Suppressor macrophage treated with lipopolysaccharide for 1 hour (primary cell): ENCODE data around the gene EHD2.
A peak's percentile ranks its signal among the peaks of the same experiment; 100 is the strongest.
"Not testable (repeated sequence)": the region's sequence is repeated elsewhere in the genome, so short reads cannot be mapped to it uniquely, and the experiment has no call there.

Experiments
- DNase-seq, 3 donors: peaks; one replicate each; pipeline ENCODE4 v3.0.0-alpha.2; 2020 to 2022

Gene EHD2

DNA sequence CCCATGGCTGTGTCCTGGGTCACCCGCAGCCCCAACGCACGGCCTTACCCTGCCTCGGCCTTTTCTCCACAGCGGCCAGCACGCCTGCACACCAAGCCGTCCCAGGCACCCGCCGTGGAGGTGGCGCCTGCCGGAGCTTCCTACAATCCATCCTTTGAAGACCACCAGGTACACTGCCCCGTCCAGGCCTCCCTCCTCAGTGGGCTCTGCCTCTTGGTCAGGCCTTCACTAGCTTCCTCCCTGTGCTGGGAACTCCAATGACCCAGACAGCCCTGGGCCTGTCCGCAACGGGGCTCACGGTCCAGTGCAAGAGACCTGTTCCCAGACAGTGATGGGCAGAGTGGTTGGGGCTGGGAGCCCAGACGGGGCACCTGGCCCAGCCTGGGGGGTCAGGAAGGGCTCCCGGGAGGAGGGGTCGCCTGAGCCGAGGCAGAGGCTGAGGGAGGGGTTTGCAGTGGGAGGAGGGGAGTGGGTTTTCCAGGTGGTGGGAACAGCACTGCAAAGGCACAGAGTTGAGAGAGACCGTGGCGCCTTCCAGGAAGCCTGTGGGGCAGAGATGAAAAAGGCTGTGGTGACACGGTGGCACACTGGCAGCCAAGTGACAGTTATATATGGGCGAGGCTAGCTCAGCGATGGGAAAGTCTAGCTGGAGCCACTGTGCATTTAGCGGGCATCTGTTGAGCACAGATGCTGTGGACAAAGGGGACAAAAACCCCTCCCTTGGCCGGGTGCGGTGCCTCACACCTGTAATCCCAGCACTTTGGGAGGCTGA lies 39.4 kb downstream of the EHD2 start:
- DNase-seq: no peak

DNA sequence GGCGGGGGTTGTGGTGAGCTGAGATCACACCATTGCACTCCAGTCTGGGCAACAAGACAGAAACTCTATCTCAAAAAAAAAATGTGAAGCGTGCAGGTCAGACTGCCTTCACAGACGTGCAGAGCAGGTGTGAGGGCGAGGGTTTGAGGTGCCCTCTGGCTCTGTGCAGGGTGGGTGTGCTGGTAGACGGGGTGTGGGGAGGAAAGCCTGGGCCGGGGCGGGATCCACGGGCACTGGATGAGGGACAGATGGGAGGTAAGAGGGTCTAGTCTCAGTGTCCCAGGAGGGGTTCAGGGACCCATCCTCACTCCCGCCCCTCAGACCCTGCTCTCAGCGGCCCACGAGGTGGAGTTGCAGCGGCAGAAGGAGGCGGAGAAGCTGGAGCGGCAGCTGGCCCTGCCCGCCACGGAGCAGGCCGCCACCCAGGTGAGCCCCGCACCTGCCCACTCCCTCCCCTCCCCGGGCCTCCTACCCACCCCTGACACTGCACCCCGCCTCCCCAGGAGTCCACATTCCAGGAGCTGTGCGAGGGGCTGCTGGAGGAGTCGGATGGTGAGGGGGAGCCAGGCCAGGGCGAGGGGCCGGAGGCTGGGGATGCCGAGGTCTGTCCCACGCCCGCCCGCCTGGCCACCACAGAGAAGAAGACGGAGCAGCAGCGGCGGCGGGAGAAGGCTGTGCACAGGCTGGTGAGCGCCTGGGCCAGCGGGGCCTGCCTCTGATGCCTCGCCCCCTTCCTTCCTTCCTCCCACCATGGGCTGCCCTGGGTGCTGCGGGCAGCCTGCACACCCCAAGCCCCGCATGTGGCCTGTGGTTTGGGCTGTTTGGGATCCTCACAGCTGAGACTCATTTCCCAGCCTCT lies 41.2 kb downstream of the EHD2 start:
- no peak for DNase-seq

DNA sequence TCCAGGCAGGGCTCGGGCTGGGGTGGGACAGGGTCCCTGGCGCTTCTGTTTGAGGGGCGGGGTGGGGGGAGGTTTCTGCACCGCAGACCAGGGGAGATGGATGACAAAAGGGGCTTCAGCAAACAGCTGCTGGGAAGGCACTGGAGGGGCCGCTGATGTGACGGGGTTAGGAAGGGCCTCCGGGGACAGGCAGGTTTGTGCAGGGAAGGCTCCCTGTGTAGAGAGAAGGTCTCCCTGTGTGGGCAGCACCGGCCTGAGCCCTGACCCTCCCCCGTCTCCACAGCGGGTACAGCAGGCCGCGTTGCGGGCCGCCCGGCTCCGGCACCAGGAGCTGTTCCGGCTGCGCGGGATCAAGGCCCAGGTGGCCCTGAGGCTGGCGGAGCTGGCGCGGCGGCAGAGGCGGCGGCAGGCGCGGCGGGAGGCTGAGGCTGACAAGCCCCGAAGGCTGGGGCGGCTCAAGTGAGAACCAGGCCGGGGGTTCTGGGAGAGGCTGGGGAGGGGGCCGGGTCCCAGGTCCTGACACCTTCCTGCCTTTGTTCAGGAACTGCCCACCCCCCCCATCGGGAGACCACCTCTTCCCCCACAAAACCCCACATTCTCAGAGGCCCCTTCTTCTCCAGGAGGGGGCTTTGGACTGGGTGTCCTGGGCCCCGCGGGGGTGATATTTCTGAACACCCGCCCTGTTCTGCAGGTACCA lies 42.0 kb downstream of the EHD2 start:
- no peak for DNase-seq

DNA sequence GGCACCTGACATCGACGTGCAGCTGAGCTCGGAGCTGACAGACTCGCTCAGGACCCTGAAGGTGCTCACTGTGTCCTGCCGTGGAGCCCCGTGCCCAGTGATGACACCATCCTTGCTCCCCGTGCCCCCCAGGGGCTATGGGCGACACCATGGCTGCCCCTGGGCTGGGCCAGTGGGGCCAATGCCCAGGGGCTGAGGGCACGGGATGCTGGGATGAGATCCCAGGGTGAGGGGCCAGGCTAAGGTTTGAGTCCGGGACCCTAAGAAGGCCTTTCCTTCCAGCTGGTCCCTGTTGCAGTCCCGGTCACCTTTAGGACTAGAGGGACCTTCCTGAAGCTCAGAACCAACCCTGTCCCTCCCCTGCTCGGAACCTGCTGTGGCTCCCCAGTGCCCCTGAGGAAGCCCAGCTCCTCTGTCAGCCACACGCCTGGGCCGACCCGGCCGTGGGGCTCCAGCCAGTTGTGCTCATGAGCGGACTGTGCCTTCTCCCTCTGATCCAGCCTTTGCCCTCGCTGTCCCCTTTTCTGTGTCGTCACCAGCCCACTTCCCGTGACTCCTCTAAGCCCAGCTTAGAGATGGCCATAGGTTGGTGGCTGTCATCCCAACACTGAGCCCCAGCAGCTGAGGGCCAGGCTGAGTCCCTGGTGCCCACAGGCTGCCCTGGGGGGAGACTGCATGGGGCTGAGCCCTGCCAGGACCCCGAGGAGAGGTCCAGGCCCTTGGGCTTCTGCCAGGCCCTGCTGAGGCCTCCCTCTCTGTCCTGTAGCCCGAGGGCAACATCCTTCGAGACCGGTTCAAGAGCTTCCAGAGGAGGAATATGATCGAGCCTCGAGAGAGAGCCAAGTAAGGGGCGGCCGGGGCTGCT lies 42.8 kb downstream of the EHD2 start:
- no peak for DNase-seq

DNA sequence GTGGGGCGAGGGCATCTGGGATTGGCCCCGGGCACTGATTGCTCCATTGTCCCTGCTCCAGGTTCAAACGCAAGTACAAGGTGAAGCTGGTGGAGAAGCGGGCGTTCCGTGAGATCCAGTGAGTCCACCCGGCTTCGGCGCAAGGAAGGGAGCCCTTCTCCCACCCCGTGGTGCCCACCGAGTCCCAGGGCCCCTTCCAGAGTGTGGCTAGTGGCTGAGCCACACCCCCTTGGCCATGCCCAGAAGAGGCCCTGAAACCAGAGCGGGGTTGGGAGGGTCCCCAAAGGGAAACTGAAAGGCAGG lies 43.4 kb downstream of the EHD2 start:
- DNase-seq: no peak

DNA sequence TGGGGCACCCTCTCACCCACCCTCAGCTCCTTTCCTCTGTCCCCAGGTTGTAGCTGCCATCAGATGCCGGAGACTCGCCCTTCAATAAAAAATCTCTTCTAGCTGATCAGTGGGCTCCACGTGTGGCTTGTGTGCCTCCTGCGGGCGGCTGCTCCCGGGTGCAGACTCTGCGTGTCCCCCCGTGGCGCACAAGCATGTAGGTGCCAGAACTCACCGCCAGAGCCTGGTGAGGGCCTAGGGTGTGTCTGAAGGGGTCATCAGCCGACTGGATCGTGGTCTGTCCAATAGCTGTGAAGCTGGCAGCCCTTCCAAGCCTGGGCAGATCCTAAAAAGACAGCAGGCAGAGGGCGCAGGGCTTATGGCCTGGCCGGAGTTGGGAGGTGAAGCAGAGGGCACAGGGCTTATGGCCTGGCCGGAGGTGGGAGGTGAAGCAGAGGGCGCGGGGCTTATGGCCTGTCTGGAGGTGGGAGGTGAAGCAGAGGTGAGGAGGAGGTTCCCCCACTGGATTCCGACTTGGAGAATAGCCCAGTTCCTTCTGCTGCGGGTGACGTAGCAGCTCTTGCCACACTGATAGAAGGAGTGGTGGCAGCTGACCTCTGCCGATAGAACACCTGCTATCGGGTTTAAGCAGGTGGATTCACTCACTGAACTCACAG lies 43.9 kb downstream of the EHD2 start:
- no peak for DNase-seq

DNA sequence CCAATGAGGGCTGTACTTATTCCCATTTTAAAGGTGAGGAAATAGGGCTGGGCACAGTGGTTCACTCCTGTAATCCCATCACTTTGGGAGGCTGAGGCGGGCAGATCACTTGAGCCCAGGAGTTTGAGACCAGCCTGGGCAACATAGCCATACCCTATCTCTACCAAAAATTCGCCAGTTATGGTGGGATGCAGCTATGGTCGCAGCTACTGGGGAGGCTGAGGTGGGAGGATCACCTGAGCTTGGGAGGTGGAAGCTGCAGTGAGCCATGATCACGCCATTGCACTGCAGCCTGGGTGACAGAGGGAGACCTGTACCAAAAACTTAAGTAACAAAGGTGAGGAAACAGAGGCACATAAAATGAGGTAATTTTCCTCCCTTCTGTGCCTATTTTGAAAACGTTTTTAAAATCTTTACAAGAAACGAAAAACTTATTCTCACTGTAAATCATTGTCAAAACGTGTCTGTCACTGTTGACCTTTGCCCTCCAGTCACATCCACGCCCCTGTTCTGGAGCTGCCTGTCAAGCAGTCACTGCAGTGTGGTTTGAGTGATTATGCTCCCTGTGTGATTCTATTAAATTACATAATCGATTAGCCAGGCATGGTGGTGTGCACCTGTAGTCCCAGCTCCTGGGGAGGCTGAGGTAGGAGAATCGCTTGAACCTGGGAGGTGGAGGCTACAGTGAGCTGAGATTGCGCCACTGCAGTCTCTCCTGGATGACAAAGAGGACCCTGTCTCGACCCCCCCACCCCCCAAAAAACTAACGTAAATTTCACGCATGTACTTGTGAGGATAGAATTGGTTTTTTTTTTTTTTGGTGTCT lies 44.6 kb downstream of the EHD2 start:
- no peak for DNase-seq

DNA sequence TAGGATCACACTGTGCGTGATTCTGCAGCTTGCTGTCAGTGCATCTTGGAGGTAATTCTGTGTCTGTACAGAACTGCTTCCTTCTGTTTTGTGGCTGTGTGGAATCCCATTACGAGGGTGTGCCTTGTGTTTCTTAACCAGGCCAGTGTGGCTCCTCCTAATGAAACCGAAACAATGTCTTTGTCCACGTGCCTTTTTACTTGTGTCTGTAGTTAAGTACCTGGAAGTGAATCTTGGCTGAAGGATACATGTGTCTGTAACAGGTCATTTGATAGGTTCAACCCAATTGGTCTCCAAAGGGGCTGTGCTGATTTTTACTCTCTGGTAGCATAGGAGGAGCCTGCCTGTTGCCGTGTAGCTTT lies 45.2 kb downstream of the EHD2 start:
- DNase-seq: no peak

DNA sequence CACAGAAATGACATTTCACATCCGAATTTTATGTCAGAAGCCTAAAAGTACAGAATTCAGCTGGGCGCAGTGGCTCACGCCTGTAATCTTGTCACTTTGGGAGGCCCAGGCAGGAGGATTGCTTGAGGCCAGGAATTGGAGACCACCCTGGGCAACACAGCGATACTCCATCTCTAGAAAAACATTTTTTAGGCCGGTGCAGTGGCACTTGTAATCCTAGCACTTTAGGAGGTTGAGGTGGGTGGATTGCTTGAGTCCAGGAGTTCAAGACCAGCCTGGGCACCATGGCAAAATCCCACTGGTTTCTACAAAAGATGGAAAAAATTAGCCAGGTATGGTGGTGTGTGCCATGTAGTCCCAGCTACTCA lies 47.4 kb downstream of the EHD2 start:
- DNase-seq: no peak

DNA sequence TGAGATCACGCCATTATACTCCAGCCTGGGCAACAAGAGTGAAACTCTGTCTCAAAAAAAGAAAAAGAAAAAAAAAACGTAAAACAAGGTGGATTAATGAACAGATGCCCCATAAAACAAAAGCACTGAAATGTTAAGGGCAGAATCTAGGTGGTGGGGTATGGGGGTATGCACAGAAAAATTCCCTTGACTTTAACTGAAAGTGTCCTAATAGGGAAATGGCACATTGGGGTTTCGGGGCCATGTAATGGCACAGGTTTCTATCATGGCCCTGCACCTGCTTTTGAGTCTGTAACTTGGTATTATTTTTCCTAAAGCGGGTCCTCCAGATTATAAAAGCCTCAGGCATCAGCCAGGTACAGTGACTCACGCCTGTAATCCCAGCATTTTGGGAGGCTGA lies 48.3 kb downstream of the EHD2 start:
- no peak for DNase-seq

DNA sequence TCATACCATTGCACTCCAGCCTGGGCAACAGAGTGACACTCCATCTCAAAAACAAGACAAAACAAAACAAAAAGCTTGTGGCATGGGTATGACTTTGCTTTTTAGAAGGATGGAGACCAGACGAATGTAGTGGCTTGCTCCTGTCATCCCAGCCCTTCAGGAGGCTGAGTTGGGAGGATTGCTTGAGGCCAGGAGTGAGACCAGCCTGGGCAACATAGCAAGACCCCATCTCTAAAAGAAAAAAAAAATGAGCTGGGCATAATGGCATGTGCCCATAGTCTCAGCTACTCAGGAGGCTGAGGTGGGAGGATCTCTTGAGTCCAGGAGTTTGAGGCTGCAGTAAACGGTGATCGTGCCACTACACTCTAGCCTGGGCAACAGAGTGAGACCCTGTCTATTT lies 48.9 kb downstream of the EHD2 start:
- no peak for DNase-seq

DNA sequence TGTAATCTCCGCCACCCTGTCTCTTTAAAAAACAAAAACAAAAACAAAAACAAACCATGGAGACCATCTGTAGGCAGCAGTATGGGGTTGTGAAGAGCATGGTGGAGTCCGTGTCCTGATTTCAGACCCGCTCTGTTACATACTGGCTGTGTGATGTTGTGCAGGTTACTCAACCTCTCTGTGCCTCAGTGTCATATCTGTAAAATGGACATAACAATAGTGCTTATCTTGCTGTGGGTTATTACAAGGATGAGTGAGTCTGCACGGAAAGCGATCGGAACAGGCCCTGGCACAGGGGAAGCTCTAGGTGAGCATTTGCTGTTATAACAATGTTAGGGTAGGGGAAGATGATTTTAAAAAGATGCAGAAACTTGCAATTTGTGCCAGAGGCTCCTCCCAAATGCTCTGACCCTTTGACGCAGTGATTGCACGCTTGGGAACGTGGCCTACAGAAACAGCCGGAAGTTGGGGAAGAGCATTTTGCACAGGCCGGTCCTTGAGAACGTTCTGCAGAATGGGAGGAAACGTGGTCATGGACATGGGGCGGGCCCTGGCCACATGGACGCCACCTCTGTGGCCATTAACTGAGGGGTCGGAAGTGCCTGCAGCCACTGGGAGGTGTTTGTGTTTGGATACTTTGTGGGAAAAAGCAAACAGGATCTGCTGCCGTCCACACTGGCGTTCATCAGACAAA lies 49.5 kb downstream of the EHD2 start:
- no peak for DNase-seq

DNA sequence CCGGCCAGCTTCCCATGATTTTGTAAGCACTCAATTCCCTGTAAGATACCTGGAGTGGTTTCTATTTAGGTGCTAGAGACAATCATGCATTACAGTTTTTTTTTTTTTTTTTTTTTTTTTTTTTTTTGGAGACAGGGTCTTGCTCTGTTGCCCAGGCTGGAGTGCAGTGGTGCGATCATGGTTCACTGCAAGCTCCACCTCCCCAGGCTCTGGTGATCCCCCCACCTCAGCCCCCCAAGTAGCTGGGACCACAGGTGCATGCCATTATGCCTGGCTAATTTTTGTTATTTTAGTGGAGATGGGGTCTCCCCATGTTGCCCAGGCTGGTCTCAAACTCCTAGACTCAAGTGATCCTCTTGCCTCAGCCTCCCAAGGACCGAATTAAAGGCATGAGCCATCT lies 51.5 kb downstream of the EHD2 start:
- DNase-seq: not testable (repeated sequence)

DNA sequence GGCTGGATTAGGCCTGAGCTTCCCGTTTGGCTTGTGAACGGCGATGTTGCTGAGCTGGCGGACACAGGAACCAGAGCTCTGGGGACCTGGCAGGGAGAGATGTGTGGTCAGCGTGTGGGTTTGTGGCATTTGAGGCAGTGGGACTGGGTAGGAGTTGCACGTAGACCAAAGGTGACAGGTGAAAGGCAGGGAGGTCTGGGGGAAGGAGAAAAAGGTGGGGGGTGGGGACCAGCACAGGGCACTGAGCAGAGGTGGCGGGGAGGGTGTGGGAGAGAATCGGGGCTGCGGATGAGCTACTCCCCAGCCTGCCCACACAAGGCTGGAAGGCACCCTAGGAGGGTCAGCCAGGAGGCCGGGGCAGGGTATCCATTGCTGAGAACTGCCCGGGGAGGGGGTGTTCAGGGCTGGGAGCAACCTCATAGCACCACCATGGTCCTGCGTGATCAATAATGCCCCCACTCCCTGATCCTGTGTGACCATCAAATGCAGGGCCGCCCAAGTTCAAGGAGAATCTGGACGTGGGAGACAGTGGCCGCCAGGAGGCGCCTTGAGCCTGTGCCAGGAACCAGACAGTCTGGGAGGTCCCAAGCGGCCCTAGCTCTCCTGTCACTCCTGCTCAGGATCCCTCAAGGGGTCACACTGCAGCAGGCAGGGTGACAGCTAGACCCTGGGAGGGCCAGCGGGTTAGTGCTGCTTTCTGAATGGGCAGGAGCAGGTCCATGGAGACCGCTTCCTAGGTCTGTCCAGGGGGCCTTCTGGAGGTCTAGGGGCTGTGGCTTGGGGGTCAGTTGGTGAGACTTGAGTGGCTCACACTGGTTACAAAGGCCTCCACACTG lies 52.5 kb downstream of the EHD2 start:
- peak; percentile 38 to 65 (median 53) for DNase-seq

DNA sequence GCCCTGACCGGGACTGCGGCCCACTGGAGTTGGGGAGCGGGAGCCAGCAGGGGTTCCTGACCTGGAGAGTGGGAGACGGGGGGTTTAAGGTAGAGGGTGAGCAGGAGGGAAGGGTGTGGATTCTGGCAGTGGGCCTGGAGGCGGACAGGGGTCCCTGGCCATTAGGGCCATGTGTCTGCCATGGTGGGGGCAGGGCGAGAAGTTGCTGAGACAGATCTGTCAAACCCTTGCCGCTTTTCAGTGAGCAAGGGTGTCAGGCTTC lies 53.1 kb downstream of the EHD2 start:
- DNase-seq: no peak

DNA sequence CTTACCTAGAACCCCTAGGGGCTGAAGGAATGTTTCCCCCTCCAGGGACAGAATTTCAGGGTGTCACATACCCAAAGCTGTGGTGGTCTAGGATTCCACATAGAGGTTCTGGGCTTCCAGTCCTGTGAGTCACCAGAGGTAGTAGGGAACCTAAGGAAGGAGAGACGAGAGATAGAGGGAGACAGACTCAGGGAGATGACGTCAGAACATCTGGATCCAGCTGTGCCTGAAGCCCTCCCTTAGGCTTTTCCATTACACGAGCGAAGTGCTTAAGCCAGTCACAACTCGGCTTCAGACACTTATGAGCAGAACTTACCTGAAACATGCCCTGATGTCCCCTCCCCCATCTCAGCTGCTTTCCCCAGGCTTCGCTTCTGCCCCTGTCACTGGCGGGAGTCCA lies 53.4 kb downstream of the EHD2 start:
- no peak for DNase-seq

DNA sequence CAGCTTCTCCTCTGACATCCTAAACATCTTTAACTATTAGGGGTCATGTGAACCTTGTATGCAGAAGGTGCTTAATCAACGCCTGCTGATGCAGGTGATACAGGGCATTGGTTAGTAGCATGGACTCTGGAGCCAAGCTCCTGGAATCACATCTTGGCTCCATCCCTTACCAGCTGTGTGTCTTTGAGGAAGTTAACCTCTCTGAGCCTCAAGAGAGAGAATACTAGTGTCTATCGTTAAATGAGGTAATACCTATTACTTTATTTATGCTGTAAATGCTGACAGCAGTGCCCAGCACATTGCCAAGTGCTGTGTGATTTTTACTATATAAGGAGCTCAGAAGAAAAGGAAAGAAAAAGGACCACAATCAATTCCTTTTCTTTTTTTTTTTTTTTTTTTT lies 54.1 kb downstream of the EHD2 start:
- no peak for DNase-seq

DNA sequence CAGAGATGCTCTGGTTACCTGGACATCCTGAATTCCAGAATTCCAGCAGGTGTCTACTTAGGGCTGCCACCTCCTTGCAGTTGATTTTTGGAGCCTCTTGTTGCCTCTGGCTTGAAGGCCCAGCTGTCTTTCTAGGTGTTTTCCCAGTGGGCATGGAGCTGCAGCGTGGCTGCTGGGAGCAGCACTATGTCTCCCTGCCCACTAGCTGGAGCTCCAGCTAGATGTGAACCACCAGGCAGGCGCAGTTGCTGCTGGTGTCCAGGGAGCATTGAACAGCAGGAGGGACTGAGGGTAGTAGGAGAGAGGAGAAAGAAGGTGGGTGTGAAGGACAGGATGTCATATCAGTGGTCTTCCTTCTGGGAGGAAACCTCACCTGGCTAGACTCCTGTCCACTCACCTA lies 55.4 kb downstream of the EHD2 start:
- peak in 1 of 3 donors; percentile 13 for DNase-seq

DNA sequence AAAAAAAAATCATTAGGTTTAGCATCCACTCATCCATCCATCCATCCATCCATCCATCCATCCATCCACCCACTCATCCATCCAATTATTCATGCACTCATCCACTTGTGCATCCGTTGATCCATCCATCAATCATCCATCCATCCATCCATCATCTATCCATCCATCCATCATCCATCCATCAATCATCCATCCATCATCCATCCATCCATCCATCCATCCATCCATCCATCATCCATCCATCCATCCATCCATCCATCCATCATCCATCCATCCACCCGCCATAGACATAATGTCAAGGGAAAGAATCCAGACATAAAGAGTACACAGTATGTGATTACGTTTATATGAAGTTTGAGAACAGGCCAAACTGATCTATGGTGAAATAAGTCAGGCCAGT lies 56.3 kb downstream of the EHD2 start:
- DNase-seq: no peak

DNA sequence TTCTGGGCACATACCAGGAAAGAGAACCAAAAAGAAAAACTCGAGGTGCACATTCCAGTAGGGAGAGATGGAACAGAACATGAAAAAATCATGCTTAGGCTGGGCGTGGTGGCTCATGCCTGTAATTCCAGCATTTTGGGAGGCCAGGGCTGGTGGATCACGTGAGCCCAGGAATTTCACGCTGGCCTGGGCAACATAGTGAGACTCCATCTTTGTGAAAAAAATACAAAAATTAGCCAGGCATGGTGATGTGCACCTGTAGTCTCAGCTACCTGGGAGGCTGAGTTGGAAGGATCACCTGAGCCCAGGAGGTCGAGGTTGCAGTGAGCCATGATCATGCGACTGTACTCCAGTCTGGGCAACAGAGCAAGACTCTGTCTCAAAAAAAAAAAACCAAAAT lies 58.1 kb downstream of the EHD2 start:
- DNase-seq: not testable (repeated sequence)
